ENCODE results near the gene RNASEH2B. TPM values are rescaled to one million over a fixed set of nuclear protein-coding genes. Genes with fewer than 3 reads are reported as not detected.

RNASEH2B gene
- total and polyA plus RNA-seq, 2 experiments from 2014 or later: 39.0 to 64.8 TPM

GRCh38 chr13:50864492-50864891, 45.1 kb upstream of the RNASEH2B start:
- no peaks in the 10 kb centered on the region for H3K27me3 ChIP-seq (ENCODE audit: insufficient read depth)
- no peaks in the 10 kb centered on the region for H3K79me2 ChIP-seq (replicated peaks; ENCODE audit: insufficient read depth)
- DNase-seq (ENCODE audit: low spot score) (no peak), ATAC-seq (no peak)
- no peak for TF ChIP-seq EZH2 (IDR thresholded peaks at IDR 0.05; ENCODE audit: low read depth, unreplicated experiment)
- TF ChIP-seq JUNB (IDR thresholded peaks at IDR 0.05; ENCODE audit: unreplicated experiment): no peak
- TF ChIP-seq, protein P1, sequence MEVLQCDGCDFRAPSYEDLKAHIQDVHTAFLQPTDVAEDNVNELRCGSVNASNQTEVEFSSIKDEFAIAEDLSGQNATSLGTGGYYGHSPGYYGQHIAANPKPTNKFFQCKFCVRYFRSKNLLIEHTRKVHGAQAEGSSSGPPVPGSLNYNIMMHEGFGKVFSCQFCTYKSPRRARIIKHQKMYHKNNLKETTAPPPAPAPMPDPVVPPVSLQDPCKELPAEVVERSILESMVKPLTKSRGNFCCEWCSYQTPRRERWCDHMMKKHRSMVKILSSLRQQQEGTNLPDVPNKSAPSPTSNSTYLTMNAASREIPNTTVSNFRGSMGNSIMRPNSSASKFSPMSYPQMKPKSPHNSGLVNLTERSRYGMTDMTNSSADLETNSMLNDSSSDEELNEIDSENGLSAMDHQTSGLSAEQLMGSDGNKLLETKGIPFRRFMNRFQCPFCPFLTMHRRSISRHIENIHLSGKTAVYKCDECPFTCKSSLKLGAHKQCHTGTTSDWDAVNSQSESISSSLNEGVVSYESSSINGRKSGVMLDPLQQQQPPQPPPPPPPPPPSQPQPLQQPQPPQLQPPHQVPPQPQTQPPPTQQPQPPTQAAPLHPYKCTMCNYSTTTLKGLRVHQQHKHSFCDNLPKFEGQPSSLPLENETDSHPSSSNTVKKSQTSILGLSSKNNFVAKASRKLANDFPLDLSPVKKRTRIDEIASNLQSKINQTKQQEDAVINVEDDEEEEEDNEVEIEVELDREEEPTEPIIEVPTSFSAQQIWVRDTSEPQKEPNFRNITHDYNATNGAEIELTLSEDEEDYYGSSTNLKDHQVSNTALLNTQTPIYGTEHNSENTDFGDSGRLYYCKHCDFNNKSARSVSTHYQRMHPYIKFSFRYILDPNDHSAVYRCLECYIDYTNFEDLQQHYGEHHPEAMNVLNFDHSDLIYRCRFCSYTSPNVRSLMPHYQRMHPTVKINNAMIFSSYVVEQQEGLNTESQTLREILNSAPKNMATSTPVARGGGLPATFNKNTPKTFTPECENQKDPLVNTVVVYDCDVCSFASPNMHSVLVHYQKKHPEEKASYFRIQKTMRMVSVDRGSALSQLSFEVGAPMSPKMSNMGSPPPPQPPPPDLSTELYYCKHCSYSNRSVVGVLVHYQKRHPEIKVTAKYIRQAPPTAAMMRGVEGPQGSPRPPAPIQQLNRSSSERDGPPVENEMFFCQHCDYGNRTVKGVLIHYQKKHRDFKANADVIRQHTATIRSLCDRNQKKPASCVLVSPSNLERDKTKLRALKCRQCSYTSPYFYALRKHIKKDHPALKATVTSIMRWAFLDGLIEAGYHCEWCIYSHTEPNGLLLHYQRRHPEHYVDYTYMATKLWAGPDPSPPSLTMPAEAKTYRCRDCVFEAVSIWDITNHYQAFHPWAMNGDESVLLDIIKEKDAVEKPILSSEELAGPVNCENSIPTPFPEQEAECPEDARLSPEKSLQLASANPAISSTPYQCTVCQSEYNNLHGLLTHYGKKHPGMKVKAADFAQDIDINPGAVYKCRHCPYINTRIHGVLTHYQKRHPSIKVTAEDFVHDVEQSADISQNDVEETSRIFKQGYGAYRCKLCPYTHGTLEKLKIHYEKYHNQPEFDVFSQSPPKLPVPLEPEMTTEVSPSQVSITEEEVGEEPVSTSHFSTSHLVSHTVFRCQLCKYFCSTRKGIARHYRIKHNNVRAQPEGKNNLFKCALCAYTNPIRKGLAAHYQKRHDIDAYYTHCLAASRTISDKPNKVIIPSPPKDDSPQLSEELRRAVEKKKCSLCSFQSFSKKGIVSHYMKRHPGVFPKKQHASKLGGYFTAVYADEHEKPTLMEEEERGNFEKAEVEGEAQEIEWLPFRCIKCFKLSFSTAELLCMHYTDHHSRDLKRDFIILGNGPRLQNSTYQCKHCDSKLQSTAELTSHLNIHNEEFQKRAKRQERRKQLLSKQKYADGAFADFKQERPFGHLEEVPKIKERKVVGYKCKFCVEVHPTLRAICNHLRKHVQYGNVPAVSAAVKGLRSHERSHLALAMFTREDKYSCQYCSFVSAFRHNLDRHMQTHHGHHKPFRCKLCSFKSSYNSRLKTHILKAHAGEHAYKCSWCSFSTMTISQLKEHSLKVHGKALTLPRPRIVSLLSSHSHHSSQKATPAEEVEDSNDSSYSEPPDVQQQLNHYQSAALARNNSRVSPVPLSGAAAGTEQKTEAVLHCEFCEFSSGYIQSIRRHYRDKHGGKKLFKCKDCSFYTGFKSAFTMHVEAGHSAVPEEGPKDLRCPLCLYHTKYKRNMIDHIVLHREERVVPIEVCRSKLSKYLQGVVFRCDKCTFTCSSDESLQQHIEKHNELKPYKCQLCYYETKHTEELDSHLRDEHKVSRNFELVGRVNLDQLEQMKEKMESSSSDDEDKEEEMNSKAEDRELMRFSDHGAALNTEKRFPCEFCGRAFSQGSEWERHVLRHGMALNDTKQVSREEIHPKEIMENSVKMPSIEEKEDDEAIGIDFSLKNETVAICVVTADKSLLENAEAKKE (CRISPR knock-in tag; IDR thresholded peaks at IDR 0.05): no peak
- no peak for TF ChIP-seq POLR2AphosphoS5 (IDR thresholded peaks at IDR 0.05; ENCODE audit: low read depth)
- no peak for TF ChIP-seq NANOG (IDR thresholded peaks at IDR 0.05; ENCODE audit: borderline replicate concordance)
- no peak for TF ChIP-seq REST (IDR thresholded peaks at IDR 0.05; ENCODE audit: unreplicated experiment)
- TF ChIP-seq, protein P2, sequence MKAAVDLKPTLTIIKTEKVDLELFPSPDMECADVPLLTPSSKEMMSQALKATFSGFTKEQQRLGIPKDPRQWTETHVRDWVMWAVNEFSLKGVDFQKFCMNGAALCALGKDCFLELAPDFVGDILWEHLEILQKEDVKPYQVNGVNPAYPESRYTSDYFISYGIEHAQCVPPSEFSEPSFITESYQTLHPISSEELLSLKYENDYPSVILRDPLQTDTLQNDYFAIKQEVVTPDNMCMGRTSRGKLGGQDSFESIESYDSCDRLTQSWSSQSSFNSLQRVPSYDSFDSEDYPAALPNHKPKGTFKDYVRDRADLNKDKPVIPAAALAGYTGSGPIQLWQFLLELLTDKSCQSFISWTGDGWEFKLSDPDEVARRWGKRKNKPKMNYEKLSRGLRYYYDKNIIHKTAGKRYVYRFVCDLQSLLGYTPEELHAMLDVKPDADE (IDR thresholded peaks at IDR 0.05): no peak
- no peak for TF ChIP-seq CREB1 (CRISPR knock-in tag; IDR thresholded peaks at IDR 0.05; ENCODE audit: low read depth)
- no peak for TF ChIP-seq STAT1 (IDR thresholded peaks at IDR 0.05; ENCODE audit: unreplicated experiment)
- TF ChIP-seq, protein P3, sequence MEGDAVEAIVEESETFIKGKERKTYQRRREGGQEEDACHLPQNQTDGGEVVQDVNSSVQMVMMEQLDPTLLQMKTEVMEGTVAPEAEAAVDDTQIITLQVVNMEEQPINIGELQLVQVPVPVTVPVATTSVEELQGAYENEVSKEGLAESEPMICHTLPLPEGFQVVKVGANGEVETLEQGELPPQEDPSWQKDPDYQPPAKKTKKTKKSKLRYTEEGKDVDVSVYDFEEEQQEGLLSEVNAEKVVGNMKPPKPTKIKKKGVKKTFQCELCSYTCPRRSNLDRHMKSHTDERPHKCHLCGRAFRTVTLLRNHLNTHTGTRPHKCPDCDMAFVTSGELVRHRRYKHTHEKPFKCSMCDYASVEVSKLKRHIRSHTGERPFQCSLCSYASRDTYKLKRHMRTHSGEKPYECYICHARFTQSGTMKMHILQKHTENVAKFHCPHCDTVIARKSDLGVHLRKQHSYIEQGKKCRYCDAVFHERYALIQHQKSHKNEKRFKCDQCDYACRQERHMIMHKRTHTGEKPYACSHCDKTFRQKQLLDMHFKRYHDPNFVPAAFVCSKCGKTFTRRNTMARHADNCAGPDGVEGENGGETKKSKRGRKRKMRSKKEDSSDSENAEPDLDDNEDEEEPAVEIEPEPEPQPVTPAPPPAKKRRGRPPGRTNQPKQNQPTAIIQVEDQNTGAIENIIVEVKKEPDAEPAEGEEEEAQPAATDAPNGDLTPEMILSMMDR (conservative IDR thresholded peaks at IDR 0.05; ENCODE audit: low read depth in 2 of 2): no peak
- no peak for TF ChIP-seq ZNF331 (CRISPR knock-in tag; IDR thresholded peaks at IDR 0.05; ENCODE audit: low read depth)
- no peak for TF ChIP-seq EZH2phosphoT487 (IDR thresholded peaks at IDR 0.05; ENCODE audit: unreplicated experiment)
- TF ChIP-seq ZNF114 (CRISPR knock-in tag; IDR thresholded peaks at IDR 0.05): no peak
- no peaks in the 10 kb centered on the region for H3K27me3 Mint-ChIP-seq (ENCODE audit: insufficient read depth, low read depth, poor library complexity)
- H4K20me1 ChIP-seq (replicated peaks; ENCODE audit: insufficient read depth): no peaks in the 10 kb centered on the region
- H3F3A ChIP-seq (replicated peaks; ENCODE audit: low read depth): no peaks in the 10 kb centered on the region
- no peak overlapping the region for H3K4me3 Mint-ChIP-seq
- H3K27ac Mint-ChIP-seq: no peak overlapping the region
- peaks cover 7% of the 10 kb centered on the region for H3K4me1 ChIP-seq (ENCODE audit: insufficient read depth)
- peaks cover 4% of the 10 kb centered on the region; the same call in 1 of the 2 replicates for H3K36me3 ChIP-seq (ENCODE audit: insufficient read depth)
- no peak overlapping the region for H3K4me2 ChIP-seq
- H3K4me3 ChIP-seq: no peak overlapping the region
- peaks cover 6% of the 10 kb centered on the region; the same call in 2 of the 3 replicates for H3K4me1 Mint-ChIP-seq
- no peak overlapping the region for H2AFZ ChIP-seq
- H3K36me3 Mint-ChIP-seq (ENCODE audit: low read depth): no peaks in the 10 kb centered on the region; the same call in 2 of the 3 replicates
- peaks cover 4% of the 10 kb centered on the region for H3K9me2 ChIP-seq (ENCODE audit: insufficient read depth)
- peaks cover 10% of the 10 kb centered on the region; the same call in 1 of the 3 replicates for H3K9me3 Mint-ChIP-seq
- H3K27ac ChIP-seq (ENCODE audit: low read depth): no peak overlapping the region

Measured in GM23338 (cell line).